ENCODE measurements around the gene CHRND.

Gene CHRND

DNA sequence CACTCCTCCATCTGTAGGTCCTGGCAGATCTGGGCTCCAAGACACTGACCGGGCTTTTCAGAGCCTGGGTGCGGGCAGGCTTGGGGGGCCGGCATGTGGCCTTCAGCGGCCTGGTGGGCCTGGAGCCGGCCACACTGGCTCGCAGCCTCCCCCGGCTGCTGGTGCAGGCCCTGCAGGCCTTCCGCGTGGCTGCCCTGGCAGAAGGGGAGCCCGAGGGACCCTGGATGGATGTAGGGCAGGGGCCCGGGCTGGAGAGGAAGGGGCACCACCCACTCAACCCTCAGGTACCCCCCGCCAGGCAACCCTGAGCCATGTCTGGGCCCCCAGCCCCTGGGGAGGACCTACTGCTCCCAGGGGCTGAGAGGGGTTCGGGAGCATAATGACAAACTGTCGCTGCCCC lies 761 bp upstream of the CHRND start:
- H3K36me3 Mint-ChIP-seq (ENCODE audit: low read depth), result no peaks in the 10 kb centered on the region
- H3K9me3 Mint-ChIP-seq, result no peaks in the 10 kb centered on the region
- peaks cover 54% of the 10 kb centered on the region for H3K27me3 Mint-ChIP-seq (ENCODE audit: low read depth)
- no peak overlapping the region for H3K27ac Mint-ChIP-seq
- TF ChIP-seq, protein P1, sequence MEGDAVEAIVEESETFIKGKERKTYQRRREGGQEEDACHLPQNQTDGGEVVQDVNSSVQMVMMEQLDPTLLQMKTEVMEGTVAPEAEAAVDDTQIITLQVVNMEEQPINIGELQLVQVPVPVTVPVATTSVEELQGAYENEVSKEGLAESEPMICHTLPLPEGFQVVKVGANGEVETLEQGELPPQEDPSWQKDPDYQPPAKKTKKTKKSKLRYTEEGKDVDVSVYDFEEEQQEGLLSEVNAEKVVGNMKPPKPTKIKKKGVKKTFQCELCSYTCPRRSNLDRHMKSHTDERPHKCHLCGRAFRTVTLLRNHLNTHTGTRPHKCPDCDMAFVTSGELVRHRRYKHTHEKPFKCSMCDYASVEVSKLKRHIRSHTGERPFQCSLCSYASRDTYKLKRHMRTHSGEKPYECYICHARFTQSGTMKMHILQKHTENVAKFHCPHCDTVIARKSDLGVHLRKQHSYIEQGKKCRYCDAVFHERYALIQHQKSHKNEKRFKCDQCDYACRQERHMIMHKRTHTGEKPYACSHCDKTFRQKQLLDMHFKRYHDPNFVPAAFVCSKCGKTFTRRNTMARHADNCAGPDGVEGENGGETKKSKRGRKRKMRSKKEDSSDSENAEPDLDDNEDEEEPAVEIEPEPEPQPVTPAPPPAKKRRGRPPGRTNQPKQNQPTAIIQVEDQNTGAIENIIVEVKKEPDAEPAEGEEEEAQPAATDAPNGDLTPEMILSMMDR (IDR thresholded peaks at IDR 0.05; ENCODE audit: unreplicated experiment in 3 of 3), result no peak
- H3K4me3 Mint-ChIP-seq, result no peak overlapping the region
- peaks cover 33% of the 10 kb centered on the region for H3K4me1 Mint-ChIP-seq

GRCh38 chr2:232526372-232526941 lies 497 bp downstream of the CHRND start:
- Mint-ChIP-seq H3K4me1 (peaks cover 33% of the 10 kb centered on the region), H3K27me3 (ENCODE audit: low read depth) (peaks cover 47% of the 10 kb centered on the region), H3K9me3 (no peaks in the 10 kb centered on the region), H3K36me3 (ENCODE audit: low read depth) (no peaks in the 10 kb centered on the region), H3K27ac (peak overlapping the region in 1 of 3 experiments; percentile 53), H3K4me3 (peak overlapping the region; percentile 65 to 86 (median 78))
- TF ChIP-seq, protein P1 (IDR thresholded peaks at IDR 0.05; ENCODE audit: unreplicated experiment in 3 of 3), result no peak

GRCh38 chr2:232527905-232528470 lies 2.0 kb downstream of the CHRND start:
- Mint-ChIP-seq H3K27me3 (ENCODE audit: low read depth) (peaks cover 41% of the 10 kb centered on the region), H3K4me3 (peak overlapping the region in 2 of 3 experiments; percentile 65 to 86), H3K4me1 (peaks cover 40% of the 10 kb centered on the region), H3K27ac (peak overlapping the region; percentile 6 to 55 (median 22)), H3K9me3 (no peaks in the 10 kb centered on the region), H3K36me3 (ENCODE audit: low read depth) (no peaks in the 10 kb centered on the region)
- TF ChIP-seq, protein P1 (IDR thresholded peaks at IDR 0.05; ENCODE audit: unreplicated experiment in 3 of 3), result no peak

DNA sequence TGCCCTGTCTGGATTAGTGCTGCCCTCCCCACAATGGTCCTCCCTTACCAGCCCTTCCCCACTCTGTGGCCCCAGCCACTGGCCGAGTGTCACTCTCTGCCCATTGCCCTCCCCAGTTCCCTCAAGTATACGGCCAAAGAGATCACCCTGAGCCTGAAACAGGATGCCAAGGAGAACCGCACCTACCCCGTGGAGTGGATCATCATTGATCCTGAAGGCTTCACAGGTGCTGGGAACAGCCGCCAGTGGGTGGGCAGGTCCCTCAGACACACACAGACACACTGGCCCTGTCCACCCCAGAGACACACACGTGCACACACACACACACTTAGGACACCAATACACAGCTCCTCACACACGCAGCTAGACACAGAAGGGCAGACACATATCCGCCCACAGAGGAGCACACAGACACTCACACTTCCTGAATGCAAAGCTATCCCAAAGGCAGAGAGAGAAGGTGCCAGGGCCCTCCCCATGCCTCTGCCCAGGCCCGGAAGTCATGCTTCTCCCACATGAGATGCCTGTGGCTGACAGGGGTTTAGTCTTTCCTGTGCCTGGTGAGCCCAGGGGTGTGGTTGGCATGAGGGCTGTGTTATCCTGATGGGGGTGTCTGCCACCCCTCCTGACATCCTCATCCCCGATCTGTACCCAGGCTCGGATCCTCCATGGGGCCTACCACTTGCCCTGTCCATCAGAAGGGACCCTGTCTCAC lies 2.9 kb downstream of the CHRND start:
- peaks cover 34% of the 10 kb centered on the region for H3K27me3 Mint-ChIP-seq (ENCODE audit: low read depth)
- peak overlapping the region in 1 of 3 experiments; percentile 6 for H3K27ac Mint-ChIP-seq
- H3K9me3 Mint-ChIP-seq, result no peaks in the 10 kb centered on the region
- H3K36me3 Mint-ChIP-seq (ENCODE audit: low read depth), result no peaks in the 10 kb centered on the region
- TF ChIP-seq, protein P1 (IDR thresholded peaks at IDR 0.05; ENCODE audit: unreplicated experiment in 3 of 3), result no peak
- H3K4me3 Mint-ChIP-seq, result peak overlapping the region in 2 of 3 experiments; percentile 65 to 86
- H3K4me1 Mint-ChIP-seq, result peaks cover 47% of the 10 kb centered on the region

DNA sequence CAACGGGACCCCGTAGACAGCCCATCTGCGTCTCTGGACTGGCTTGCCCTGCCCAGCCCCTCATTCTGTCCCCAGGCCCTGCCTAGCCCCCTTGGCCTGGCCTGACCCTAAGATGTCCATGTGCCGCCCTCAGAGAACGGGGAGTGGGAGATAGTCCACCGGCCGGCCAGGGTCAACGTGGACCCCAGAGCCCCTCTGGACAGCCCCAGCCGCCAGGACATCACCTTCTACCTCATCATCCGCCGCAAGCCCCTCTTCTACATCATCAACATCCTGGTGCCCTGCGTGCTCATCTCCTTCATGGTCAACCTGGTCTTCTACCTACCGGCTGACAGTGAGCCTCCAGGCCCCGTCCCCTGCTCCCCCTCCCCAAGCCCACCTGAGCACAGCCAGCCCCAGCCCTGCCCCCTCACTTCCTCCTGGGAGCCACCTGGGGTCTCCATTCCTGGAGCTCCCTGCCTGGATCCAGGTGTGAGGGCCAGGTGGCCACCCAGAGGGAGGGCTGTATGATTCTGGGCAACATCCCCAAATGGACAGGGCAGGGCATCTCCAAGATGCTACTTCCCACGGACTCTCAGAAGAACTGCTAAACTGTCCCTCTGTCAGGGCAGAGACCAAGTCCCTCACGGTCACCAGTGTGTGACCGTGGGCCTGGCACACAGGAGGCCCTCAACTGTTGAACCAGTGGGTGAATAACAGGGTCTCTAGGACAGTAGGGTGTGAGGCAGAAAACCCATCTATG lies 4.0 kb downstream of the CHRND start:
- TF ChIP-seq, protein P1 (IDR thresholded peaks at IDR 0.05; ENCODE audit: unreplicated experiment in 3 of 3), result no peak
- H3K4me1 Mint-ChIP-seq, result peaks cover 50% of the 10 kb centered on the region
- peaks cover 28% of the 10 kb centered on the region for H3K27me3 Mint-ChIP-seq (ENCODE audit: low read depth)
- no peak overlapping the region for H3K27ac Mint-ChIP-seq
- H3K36me3 Mint-ChIP-seq (ENCODE audit: low read depth), result no peaks in the 10 kb centered on the region
- H3K9me3 Mint-ChIP-seq, result no peaks in the 10 kb centered on the region
- H3K4me3 Mint-ChIP-seq, result no peak overlapping the region
